Inflammatory macrophage treated with lipopolysaccharide for 4 hours (primary cell): ENCODE results near the gene FASN.
"Not testable (repeated sequence)": the region's sequence is repeated elsewhere in the genome, so short reads cannot be mapped to it uniquely, and the experiment has no call there.

ENCODE experiments used
- DNase-seq: peaks from one replicate; pipeline ENCODE4 v3.0.0-alpha.2; 2020

Gene FASN

GRCh38 chr17:82098169-82098938 is at the start of gene FASN:
Gene FASN, minus strand, starts transcription at chr17:82098236. Its CDS starts 1,791 bp downstream, at chr17:82096445.
- peak; percentile 97 for DNase-seq

- DNase-seq: no peak
These were observed 48.9 kb upstream of the FASN start for GRCh38 chr17:82146663-82147654.

- no peak for DNase-seq
These were observed 47.6 kb upstream of the FASN start for GRCh38 chr17:82145550-82146155.

DNA sequence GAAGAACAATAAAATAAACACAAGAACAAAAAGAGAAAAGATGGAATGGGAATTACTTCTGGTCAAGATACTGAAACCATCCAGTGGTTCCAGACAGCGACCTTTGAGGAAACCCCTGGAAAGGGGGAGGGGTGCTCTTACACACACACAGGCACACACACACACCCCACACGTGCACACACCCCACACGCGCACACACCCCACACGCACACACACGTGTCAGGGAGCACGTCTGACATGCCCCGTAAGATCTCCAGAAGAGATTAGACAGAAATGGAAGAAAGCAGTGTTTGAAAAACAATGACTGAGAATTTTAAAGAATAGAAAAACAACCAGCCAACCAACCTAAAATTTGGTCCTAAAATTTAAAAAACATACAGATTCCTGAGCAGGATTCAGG is 45.3 kb upstream of the FASN start:
- DNase-seq: no peak

DNA sequence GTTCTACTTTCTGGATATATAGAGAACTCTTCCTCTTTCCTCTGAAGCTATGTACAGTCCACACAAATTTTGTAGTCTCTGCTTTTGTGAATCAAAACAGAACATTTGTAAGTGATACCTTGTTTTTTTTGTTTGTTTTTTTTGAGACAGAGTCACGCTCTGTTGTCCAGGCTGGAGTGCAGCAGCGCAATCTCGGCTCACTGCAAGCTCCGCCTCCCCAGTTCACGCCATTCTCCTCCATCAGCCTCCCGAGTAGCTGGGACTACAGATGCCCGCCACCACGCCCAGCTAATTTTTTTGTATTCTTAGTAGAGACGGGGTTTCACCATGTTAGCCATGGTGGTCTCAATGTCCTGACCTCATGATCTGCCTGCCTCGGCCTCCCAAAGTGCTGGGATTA is 41.9 kb upstream of the FASN start:
- not testable (repeated sequence) for DNase-seq

GRCh38 chr17:82138511-82138992 is 40.5 kb upstream of the FASN start:
- no peak for DNase-seq

- no peak for DNase-seq
These were observed 36.1 kb upstream of the FASN start for GRCh38 chr17:82134101-82134500.

DNA sequence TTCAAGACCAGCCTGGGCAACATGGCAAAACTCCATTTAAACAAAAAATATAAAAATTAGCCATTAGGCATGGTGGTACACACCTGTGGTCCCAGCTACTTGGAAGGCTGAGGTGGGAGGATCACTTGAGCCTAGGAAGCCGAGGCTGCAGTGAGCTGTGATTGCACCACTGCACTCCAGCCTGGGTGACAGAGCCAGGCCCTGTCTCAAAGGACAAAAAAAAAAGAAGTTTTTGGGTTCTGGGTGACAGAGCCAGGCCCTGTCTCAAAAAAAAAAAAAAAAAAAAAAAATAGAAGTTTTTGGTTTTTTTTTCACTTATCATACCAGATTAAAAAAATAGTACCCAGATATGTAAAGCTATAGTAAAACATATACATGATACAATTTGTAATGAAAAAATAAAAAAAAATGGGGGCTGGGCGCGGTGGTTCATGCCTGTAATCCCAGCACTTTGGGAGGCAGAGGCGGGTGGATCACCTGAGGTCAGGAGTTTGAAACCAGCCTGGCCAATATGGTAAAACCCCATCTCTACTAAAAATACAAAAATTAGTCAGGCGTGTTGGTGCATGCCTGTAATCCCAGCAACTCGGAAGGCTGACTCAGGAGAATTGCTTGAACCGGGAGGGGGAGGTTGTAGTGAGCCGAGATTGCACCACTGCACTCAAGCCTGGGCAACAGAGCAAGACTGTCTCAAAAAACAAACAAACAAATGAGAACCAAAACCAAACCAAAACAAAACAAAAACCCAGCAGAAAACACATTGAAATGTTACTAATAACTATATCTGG is 35.3 kb upstream of the FASN start:
- not testable (repeated sequence) for DNase-seq

DNA sequence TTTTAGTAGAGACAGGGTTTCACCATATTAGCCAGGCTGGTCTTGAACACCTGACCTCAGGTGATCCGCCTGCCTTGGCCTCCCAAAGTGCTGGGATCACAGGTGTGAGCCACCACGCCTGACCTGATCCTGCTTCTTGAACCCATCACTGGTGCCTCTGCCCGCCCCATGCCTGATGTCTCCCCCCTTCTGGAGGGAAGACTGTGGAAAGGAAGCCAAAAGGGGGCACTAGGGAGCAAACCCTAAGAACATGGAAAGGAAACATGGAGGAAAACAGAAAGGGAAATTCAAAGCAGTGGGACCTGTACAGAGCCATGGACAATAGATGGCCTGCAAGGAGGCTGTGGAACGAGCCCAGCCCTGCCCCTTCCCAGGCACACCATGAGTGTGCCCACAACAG is 31.1 kb upstream of the FASN start:
- DNase-seq: no peak

- no peak for DNase-seq
These were observed 30.3 kb upstream of the FASN start for GRCh38 chr17:82128287-82128686.

- DNase-seq: no peak
These were observed 29.7 kb upstream of the FASN start for GRCh38 chr17:82127704-82128103.

- no peak for DNase-seq
These were observed 29.2 kb upstream of the FASN start for GRCh38 chr17:82127315-82127595.

DNA sequence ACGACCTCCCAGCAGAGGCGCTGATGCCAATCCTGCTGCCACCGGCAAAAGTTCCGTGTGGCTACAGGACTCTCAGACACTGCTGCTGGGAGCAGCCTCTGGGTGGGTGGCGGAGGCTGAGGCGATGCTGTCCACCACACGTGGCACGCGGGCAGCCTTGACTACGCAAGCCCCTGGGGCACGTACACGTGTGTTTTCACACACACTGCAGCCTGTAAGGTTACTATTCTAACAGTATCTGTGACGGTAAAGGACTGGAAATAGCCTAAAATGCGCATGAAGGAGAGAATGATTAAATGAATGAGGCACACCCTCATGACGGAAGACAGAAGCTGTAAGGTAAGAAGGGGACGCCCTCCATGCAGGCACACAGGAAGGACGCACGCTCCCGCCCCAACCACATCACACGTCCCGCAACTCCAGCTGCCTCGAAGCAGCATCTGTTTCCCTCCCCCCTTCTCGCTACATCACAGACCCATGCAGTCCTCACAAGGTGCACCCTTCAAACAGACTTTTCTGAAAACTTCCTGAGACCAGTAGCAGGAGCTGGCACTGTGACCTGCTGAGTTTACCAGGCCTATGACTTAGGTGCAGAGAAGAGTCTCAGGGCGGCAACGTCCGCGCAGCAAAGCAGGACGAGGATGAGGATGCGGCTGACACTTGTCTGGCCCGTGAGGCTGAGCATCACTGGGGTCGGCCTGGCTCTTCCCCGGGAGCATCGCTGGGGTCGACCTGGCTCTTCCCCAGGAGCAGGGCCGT is 28.7 kb upstream of the FASN start:
- DNase-seq: no peak

DNA sequence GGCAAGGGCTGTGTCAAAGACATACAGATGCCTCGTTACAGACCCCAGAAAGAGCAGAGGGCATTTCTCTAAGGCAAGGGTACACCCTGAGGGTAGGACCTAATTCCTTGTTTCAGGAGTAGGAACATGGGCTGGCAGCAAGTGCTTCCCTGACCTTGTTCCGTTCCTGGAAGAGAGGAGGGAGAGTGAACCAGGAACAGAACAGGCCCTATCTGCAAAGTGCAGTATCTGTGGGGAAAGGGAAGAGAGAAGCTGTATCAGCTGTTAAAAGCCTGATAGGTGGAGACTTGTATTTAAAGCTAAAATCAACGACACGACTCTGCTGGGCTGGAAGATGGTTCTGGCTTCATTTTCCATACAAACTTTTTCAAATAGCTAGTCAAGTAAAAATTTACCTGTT is 26.1 kb upstream of the FASN start:
- no peak for DNase-seq

- DNase-seq: peak; percentile 51
These were observed 23.9 kb upstream of the FASN start for GRCh38 chr17:82121660-82122629.

DNA sequence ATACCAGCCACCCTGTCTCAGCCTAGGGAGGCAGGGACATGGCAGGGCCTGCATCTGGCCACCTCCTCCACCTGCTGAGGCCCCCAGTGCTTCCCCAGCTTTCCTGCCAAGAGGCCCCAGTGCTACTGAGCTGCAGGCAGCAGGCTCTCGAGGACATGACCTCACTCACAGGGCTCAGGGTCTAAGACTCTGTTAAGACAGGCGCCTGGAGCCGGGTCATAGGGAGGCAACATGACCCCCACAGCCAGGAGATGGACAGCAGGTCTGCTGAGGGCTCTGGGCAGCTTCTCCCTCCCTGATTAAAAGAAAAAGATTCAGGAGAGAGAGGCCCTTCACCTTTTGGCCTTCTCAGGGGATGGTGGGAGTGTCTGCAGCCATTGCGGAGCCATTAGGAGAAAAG is 23.2 kb upstream of the FASN start:
- no peak for DNase-seq

DNA sequence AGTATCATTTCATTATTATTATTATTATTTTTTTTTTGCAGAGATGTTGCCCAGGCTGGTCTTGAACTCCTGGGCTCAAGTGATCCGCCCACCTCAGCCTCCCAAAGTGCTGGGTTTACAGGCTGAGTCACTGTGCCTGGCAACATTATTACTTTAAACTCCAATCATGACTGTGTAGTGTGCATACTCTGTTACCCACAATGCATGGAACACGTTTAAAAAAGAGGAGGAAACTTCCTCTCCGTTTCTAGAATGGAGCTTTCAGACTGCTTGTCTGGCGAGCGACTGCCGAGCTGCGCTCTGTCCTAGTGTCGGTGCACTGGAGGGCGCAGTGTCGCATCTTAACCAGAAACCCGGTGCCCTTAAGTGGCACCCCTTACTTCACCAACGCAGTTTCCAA is 22.1 kb upstream of the FASN start:
- peak; percentile 6 for DNase-seq

DNA sequence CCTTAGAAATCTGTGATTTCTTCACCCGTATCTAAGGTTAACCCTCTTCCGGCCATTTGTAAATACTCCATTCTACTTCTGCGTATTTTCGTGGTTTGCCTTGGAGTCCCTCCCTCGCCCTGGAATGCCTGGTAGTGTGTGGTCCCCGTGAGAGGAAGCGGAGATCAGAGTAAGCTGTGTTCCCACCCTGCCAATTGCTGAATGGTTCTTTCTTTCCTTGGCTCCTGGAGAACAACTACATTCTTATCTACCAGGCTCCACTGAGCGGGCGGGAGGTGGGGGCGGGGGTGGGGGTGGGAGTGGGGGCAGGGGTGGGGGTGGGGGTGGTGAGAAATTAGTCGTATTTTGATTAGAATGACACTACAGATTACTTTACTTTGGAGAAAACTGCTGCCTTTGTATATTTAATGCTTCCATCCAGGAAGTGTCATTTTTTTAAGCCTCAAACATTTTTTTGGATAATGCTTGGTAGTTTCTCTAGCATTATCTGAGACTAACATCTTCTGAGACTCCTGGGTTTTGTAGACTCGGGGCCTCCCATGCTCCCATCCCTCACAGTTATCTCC is 20.9 kb upstream of the FASN start:
- no peak for DNase-seq

- DNase-seq: no peak
These were observed 20.3 kb upstream of the FASN start for GRCh38 chr17:82118168-82118814.
